Measurements from ENCODE around the gene NFATC3.

NFATC3 gene

DNA sequence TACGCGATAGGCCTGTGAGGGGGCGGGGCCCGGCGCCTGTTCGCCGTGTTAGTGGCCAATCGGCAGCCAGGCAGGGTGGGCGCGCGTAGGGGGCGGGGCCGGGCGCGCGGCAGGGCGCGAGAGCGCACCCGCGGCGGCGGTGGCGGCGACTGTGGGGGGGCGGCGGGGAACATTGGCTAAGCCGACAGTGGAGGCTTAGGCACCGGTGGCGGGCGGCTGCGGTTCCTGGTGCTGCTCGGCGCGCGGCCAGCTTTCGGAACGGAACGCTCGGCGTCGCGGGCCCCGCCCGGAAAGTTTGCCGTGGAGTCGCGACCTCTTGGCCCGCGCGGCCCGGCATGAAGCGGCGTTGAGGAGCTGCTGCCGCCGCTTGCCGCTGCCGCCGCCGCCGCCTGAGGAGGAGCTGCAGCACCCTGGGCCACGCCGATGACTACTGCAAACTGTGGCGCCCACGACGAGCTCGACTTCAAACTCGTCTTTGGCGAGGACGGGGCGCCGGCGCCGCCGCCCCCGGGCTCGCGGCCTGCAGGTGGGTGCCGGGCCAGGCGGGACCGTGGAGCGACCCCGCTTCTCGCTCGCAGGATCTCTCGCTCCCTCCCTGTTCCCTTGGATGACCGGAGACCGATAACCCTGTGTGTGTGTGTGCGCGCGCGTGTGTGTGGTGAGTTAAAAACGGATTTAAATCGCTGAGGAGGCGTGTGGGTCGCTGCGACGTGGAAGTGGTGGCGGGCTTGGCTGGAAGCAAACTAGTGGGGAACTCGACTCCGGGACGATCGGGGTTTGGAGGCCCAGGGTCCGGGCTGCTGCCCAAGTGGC is at the start of gene NFATC3:
Gene NFATC3, plus strand, starts transcription at position 112 of the 813 bp plus-strand sequence. Its CDS starts 312 bp downstream, at position 424.
- DNase-seq (ENCODE audit: low read depth in 1 of 2, low spot score in 1 of 2), result peak; percentile 96

DNA sequence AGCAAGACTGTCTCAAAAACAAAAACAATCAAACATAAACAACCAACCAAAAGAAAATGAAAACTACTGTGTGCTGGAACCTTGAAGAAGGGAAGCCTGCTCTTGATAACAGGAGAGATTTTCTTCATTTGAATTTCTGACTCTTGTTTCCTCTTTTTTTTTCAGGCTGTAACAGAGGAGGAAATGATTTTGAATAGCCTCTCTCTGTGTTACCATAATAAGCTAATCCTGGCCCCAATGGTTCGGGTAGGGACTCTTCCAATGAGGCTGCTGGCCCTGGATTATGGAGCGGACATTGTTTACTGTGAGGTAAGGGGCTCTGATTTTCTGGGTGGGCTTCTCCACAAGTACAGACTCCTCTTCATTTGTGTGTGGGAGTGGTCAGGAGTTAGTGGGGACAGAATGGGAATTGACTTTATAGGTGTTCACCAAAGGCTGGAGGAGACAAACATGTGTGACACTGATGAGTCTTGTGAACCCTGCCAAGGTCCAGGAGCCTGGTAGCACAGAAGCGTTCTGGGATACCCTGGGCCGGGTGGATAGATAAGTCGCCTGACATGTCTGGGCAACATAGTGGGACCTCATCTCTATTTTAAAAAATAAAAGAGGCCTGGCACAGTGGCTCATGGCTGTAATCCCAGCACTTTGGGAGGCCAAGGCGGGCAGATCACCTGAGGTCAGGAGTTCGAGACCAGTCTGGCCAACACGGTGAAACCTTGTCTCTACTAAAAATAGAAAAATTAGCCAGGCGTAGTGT is 47.2 kb upstream of the NFATC3 start:
- DNase-seq (ENCODE audit: low read depth in 1 of 2, low spot score in 1 of 2), result no peak

DNA sequence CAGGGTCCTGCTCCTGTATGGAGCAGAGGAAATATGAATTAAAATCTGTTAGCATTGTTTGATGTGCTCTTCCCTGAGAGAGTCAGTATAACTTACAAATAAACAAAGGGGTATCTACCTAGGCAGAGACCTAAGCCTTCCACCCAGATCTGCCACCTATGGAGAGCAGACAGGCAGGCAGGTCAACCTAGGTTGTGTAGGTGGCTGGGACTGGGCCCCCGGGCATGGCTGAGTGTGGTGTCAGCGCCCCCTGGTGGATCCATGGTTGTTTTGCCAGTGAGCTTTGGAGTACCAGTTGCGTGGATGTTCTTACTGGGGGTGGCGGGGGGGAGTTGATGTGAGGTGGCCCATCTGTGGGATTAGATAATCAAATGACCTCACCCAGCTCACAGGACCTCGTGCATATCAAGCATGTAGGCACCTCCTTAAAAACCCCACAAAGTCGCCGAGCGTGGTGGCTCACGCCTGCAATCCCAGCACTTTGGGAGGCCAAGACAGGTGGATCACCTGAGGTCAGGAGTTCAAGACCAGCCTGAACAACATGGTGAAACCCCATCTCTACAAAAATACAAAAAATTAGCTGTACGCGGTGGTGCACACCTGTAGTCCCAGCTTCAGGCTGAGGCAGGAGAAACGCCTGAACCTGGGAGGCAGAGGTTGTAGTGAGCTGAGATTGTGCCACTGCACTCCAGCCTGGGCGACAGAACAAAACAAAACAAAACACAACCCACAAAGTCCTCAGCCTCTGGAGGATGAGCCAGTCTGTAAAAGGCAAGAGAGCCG is 44.5 kb upstream of the NFATC3 start:
- peak; percentile 84 to 85 for DNase-seq (ENCODE audit: low read depth in 1 of 2, low spot score in 1 of 2)

GRCh38 chr16:68041783-68042182 is 43.4 kb upstream of the NFATC3 start:
- DNase-seq (ENCODE audit: low read depth in 1 of 2, low spot score in 1 of 2), result no peak

GRCh38 chr16:68046106-68046505 is 39.1 kb upstream of the NFATC3 start:
- no peak for DNase-seq (ENCODE audit: low read depth in 1 of 2, low spot score in 1 of 2)

GRCh38 chr16:68047987-68048386 is 37.2 kb upstream of the NFATC3 start:
- DNase-seq (ENCODE audit: low read depth in 1 of 2, low spot score in 1 of 2), result no peak

DNA sequence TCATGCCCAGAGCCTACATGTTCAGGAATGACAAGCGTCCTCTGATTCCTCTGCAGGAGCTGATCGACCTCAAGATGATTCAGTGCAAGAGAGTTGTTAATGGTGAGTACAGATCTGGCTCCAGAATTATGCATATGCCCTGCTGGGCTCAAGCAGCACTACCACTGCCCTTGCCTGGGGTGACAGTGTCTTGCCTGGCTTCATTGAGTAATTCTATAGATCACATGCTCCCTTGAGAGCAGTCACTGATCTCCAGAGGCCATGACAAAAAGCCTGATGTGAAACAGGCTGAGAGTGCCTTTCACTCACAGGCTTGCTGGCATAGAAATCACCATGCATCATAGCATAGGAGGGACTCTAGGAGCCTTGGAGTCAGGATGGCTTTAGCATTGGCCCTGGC is 35.7 kb upstream of the NFATC3 start:
- DNase-seq (ENCODE audit: low read depth in 1 of 2, low spot score in 1 of 2), result no peak

DNA sequence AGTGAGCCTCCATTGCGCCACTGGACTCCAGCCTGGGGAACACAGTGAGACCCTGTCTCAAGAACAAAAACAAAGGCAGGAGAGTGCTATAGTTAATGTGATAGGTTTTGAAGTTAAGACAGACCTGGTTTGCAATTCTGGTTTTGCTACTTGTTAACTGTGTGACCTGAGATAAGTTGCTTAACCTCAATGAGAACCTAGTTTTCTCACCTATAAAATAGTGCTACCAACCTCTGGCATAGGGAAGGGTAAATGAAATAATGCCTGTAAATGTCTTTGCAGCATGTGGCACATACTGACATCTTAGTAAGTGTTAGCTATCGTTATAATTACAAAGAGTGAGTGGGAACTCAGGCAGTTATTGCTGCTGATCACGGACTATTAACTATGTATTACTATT is 29.8 kb upstream of the NFATC3 start:
- no peak for DNase-seq (ENCODE audit: low read depth in 1 of 2, low spot score in 1 of 2)

DNA sequence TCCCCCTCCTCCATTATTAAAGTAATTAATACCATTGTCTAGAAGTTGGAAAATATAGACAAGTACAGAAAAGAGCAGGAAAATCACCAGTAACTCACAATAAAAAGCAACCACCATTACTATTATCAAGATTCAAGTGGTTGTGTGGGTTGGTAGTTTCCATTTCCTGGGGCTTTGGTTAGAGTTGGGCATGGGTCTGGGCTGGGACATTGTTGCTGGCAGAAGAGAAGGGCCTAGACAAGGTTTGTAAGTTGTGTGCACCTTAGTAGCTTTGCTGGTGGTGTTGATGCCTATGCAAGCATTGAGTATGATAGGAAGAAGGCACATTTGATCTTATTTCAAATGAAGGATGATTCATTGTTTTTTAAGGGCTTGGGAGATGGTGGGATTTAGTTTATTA is 25.4 kb upstream of the NFATC3 start:
- no peak for DNase-seq (ENCODE audit: low read depth in 1 of 2, low spot score in 1 of 2)

DNA sequence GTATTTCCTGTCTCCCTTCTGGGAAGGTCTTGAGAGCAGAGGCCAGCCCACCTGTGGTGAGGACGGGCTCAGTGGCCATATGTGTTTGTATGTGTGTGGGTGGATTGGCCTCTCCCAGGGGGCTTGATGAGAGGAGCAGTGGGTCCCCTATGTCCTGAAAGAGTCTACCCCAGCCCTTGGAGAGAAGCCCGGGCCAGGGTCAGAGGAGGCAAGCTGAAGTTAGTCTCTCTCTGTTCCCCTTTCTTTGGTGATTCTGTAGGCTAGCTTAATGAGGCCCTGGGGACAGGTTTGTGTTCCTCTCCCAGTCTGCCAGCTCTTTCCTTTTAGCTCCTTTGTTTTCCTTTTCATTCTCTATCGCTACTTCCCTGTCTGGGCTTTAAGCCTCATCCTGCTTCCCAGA is 23.8 kb upstream of the NFATC3 start:
- no peak for DNase-seq (ENCODE audit: low read depth in 1 of 2, low spot score in 1 of 2)

GRCh38 chr16:68062910-68063393 is 22.2 kb upstream of the NFATC3 start:
- no peak for DNase-seq (ENCODE audit: low read depth in 1 of 2, low spot score in 1 of 2)

DNA sequence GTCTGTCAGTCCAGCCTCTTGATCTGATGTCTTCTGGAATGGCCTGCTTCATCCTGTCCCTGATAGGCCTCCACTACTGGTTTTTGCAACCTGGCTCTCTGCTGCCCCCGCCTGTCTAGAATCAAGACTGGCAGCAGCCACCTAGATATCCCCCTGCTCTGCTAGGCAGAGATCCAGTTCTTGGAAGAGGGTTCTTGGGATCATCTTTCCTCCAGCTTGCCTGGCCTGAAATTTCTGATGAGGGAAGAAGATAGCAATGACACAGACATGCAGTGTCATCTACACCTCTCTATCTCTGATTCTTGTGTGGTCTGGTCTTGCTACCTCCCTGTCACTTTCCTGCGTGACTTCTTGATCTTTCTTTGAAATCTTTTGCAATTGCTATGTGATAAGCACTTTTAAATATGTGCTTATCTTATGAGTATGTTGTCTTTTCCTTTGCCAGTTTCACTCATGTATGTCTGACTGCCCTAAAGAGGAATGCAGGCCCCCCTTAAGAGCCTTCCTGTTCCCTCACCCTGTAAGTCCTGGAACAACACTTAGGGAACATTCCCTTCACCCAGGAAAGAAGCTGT is 20.3 kb upstream of the NFATC3 start:
- peak; percentile 37 to 58 for DNase-seq (ENCODE audit: low read depth in 1 of 2, low spot score in 1 of 2)

DNA sequence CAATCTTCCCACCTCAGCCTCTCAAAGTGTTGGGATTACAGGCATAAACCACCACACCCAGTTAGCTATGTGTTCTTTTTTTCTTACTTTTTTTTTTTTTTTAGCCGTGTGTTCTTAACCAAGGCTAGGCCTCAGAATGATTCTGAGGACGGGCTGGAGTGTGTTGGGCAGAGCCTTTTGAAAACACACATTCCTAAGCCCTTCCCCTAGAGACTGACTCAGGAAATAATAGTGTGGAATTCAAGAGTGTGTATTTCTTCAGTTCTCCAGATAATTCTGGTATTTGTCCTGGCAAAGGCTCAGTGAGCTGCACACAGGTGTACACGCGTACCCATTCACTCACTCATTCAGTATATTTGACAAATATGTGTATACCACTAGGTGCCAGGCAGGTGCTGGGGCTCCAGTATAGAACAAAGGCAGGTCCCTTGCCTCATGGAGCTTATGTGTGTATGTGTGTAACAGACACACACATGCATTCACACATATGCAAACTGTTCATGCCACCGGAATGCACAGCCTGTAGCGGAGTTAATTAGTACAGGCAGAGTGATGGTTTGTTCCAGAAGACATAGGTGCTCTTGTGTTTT is 19.4 kb upstream of the NFATC3 start:
- no peak for DNase-seq (ENCODE audit: low read depth in 1 of 2, low spot score in 1 of 2)

GRCh38 chr16:68066763-68067162 is 18.4 kb upstream of the NFATC3 start:
- DNase-seq (ENCODE audit: low read depth in 1 of 2, low spot score in 1 of 2), result no peak

- DNase-seq (ENCODE audit: low read depth in 1 of 2, low spot score in 1 of 2), result no peak
Observed at GRCh38 chr16:68068926-68069325, 16.2 kb upstream of the NFATC3 start.

GRCh38 chr16:68069511-68070248 is 15.5 kb upstream of the NFATC3 start:
- DNase-seq (ENCODE audit: low read depth in 1 of 2, low spot score in 1 of 2), result no peak

DNA sequence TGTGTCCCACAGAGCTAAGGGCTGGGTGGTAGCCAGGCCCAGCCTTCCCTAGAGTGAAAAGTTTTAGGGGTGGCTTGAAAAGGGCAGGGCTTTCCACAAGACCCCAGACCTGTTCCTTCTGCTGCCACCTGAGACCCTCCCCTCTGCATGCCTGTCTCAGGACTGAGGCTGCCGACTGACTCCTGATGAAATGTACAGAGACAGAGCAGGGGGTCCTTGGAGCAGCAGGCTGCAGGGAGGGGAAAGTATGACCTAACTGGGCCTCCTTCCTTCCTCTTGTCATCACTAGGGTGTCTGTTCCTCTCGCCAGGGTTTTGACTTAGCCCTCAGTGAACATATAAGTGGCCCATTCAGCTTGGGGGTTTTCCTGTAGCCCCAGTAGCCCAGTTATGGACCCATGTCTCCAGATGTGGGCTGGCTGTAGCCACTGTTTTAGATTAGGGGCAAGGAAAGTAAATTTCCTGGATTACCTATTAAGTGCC is 14.9 kb upstream of the NFATC3 start:
- no peak for DNase-seq (ENCODE audit: low read depth in 1 of 2, low spot score in 1 of 2)

GRCh38 chr16:68070806-68071517 is 14.2 kb upstream of the NFATC3 start:
- DNase-seq (ENCODE audit: low read depth in 1 of 2, low spot score in 1 of 2), result no peak

GRCh38 chr16:68071518-68071901 is 13.7 kb upstream of the NFATC3 start:
- DNase-seq (ENCODE audit: low read depth in 1 of 2, low spot score in 1 of 2), result no peak
